HG03066 (cell line): Measurements from ENCODE around the gene TTPAL.
A peak's percentile ranks its signal among the peaks of the same experiment; 100 is the strongest.

Source experiments
- ATAC-seq: cut with Tn5 transposase; IDR thresholded peaks from one replicate; pipeline ENCODE4 v1.9.1; 2021; ENCODE audit warnings: low read depth; ENCODE audit not compliant: unreplicated experiment

The TTPAL gene, protein sequence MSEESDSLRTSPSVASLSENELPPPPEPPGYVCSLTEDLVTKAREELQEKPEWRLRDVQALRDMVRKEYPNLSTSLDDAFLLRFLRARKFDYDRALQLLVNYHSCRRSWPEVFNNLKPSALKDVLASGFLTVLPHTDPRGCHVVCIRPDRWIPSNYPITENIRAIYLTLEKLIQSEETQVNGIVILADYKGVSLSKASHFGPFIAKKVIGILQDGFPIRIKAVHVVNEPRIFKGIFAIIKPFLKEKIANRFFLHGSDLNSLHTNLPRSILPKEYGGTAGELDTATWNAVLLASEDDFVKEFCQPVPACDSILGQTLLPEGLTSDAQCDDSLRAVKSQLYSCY

GRCh38 chr20:44475694-44476560 is at the start of gene TTPAL:
TSS of gene TTPAL (plus strand) at chr20:44475874. CDS start at chr20:44480000, 4,126 bp downstream.
- ATAC-seq: peak; percentile 91

GRCh38 chr20:44425923-44426322 is 49.8 kb upstream of the TTPAL start:
- ATAC-seq: no peak

DNA sequence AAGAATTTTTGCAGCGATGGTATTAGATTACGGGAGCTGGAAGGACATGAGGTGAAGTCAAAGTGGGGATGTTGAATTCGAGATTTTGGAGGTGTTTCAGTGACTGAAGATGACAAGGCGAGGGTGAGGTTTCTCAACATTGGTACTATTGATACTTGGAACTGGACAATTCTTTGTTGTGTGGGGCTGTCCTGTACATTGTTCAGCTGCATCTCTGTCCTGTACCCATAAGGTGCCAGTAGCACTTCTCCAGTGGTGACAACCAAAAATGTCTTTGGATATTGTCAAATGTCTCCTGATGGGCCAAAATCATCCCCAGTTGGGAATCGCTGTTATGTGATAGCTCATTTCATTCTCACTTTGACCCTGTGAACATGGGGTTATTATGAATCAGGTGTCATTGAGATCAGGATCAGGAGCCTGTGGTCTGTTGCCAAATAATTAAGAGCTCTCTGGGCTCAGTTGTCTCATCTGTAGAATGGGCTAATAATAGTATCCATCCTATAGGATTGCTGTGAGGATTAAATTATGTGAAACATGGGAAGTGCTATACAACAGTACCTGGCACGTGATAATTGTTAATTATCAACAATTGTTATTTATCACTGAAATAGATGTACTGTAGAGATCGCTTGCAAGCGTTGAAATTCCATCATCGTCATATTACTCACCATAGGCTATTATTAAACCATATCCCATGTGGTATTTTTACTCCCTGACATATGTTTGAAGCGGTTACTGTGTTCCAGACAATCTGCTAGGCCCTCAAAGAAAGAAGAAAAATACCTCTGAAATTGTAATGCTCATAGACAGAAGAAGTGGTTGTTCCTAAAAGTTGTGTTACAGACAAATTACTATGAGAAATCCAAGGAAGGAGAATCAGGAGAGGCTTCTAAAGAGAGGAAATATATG is 48.5 kb upstream of the TTPAL start:
- no peak for ATAC-seq

GRCh38 chr20:44427804-44428173 is 47.9 kb upstream of the TTPAL start:
- no peak for ATAC-seq

DNA sequence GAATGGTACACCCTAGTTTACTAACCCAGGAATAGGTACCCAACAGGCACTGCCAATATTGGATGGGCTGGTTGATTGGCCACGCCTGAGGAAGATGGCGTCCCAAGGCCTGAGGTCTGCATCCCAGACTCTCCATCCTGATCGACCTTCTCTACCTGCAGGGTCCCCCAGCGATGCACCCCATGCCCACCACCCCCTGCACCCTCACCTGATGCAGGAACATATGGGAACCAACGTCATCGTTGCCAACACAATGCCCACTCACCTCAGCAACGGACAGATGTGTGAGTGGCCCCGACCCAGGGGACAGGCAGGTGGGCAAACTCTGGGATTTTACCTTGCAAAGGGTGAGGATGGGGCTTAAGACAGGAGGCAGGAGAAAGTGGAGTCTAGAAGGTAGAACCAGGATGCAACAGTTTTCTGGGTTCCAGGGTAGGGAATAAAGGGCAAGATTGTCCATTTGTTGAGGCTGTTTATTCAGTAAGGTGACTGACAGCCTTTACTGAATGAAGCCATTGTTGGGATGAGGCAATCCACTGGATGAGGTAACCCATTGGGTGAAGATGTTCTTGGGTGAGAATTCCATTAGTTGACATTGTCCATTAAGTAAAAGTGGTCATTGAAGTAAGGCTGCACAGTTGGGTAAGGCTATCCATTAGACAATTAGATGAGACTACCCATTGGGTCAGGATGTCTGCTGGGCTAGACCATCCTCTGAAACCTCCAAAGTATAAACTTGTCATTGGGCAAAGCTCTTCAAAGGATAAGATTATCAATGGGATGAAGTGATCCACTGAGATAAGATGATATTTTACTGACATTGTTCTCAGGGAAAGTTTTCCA is 47.3 kb upstream of the TTPAL start:
- no peak for ATAC-seq

DNA sequence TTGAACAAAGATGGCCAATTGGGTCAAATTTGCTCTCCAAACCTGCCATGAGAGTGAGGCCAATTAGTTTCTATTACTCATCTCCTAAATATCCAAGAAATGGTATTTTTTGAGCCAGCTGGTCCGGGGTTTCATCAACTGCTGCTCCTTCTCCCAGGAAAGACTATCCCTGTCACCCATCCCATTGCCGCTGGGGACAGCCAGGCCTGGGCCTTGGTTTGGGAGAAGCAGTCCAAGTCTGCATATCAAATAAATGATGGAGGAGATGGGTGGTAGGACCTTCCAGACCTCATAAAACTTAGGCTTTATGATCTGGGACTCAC is 46.7 kb upstream of the TTPAL start:
- no peak for ATAC-seq

DNA sequence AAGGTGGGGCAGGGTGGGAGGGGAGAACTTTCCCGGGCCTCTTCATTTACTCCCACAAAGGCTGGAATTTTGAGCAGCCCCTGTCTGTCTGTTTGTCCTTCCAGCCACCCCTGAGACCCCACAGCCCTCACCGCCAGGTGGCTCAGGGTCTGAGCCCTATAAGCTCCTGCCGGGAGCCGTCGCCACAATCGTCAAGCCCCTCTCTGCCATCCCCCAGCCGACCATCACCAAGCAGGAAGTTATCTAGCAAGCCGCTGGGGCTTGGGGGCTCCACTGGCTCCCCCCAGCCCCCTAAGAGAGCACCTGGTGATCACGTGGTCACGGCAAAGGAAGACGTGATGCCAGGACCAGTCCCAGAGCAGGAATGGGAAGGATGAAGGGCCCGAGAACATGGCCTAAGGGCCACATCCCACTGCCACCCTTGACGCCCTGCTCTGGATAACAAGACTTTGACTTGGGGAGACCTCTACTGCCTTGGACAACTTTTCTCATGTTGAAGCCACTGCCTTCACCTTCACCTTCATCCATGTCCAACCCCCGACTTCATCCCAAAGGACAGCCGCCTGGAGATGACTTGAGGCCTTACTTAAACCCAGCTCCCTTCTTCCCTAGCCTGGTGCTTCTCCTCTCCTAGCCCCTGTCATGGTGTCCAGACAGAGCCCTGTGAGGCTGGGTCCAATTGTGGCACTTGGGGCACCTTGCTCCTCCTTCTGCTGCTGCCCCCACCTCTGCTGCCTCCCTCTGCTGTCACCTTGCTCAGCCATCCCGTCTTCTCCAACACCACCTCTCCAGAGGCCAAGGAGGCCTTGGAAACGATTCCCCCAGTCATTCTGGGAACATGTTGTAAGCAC is 46.0 kb upstream of the TTPAL start:
- no peak for ATAC-seq

DNA sequence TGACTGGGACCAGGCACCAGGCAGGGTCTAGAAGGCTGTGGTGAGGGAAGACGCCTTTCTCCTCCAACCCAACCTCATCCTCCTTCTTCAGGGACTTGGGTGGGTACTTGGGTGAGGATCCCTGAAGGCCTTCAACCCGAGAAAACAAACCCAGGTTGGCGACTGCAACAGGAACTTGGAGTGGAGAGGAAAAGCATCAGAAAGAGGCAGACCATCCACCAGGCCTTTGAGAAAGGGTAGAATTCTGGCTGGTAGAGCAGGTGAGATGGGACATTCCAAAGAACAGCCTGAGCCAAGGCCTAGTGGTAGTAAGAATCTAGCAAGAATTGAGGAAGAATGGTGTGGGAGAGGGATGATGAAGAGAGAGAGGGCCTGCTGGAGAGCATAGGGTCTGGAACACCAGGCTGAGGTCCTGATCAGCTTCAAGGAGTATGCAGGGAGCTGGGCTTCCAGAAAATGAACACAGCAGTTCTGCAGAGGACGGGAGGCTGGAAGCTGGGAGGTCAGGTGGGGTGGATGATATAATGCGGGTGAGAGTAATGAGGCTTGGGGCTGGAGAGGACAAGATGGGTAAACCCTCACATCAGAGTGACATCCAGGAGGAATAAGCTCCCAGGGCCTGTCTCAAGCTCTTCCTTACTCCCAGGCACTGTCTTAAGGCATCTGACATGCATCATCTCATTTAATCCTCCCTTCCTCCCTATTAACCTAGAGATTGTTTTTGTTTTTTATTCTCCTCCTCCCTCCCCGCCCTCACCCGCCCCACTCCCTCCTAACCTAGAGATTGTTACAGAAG is 45.2 kb upstream of the TTPAL start:
- no peak for ATAC-seq

GRCh38 chr20:44431118-44431501 is 44.6 kb upstream of the TTPAL start:
- ATAC-seq: no peak

DNA sequence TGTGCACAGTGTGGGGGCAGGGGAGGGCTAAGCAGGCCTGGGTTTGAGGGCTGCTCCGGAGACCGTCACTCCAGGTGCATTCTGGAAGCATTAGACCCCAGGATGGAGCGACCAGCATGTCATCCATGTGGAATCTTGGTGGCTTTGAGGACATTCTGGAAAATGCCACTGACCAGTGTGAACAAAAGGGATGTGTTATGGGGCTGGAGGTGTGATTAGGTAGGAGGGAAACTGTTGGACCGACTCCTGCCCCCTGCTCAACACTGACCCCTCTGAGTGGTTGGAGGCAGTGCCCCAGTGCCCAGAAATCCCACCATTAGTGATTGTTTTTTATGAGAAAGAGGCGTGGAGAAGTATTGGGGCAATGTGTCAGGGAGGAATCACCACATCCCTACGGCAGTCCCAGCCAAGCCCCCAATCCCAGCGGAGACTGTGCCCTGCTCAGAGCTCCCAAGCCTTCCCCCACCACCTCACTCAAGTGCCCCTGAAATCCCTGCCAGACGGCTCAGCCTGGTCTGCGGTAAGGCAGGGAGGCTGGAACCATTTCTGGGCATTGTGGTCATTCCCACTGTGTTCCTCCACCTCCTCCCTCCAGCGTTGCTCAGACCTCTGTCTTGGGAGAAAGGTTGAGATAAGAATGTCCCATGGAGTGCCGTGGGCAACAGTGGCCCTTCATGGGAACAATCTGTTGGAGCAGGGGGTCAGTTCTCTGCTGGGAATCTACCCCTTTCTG is 44.0 kb upstream of the TTPAL start:
- no peak for ATAC-seq

DNA sequence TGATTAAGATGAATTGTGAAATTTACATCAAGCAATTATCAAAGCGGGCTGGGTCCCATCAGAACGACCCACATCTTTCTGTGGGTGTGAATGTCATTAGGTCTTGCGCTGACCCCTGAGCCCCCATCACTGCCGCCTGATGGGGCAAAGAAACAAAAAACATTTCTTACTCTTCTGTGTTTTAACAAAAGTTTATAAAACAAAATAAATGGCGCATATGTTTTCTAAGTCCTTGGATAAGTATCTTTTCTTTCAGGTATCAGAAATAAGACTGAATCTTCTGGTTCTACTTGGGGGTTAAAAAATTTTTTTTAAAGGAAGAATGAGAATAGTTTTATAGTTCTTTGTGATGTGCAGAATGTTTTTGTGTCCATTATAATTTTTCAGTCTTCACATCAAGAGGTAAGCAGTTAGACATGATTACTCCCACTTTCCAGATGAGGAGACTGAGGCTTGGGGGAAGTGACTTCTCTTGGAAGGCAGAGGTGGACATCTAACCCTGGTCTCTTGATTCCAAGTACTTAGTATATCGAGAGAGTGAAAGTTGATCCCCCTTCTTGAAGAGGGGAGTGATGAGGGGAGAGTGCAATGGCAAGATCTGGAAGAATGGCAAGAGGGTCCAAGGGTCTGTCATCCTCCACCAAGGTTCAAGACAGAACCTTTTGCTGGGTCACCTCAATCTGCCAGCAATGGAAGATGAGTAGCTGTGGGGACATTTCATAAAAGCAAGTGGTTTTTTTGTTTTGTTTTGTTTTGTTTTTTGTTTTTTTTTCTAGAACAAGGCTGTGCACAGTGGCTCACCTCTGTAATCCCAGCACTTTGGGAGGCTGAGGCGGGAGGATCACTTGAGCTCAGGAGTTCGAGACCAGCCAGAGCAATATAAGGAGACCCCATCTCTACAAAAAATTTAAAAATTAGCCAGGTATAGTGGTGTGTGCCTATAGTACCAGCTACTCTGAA is 42.8 kb upstream of the TTPAL start:
- ATAC-seq: no peak

DNA sequence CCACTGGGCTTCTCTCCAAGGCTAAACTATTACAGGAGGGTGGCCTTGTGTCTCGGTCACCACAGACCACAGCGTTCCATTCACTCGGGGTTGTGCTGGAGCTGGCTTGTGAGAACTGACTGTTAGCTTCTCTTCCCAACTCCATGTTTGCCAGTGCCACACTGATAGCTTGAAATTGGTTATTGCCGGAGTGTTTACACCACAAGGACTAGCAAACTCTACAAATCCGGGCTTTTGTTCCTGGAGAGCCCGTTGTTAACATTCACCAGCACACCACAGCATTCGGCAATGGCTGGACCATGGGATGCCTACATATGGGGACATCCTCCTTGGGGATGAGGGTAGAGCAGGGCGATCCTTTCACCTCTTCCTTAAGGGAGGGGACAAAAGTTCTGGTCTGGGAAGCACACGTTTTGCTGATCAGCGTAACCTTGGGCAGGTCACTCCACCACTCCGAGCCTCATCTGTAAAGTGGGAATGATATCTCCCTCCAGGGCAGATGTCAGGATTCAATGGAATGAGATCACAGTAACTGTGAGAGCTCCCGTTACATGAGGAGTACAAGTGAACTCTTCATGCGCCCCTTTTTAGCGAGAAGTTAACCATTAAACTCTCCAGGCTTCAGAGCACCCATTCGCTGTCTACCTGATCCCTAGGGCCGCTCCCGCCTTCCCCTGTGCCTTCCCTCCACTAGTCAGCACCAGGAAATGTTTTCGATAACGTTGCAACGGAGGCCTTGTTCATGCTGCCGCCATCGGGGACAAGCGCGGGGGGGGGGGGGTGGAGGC is 41.7 kb upstream of the TTPAL start:
- no peak for ATAC-seq

- no peak for ATAC-seq
These were observed 39.9 kb upstream of the TTPAL start for GRCh38 chr20:44435630-44436335.

GRCh38 chr20:44436393-44436792 is 39.3 kb upstream of the TTPAL start:
- ATAC-seq: no peak

- ATAC-seq: no peak
These were observed 38.2 kb upstream of the TTPAL start for GRCh38 chr20:44437497-44437896.
